NCI-H2196 treated with DMSO at 0.1 percent for 48 hours (cell line): ENCODE results near the gene MTX1.
"Not testable (repeated sequence)": the region's sequence is repeated elsewhere in the genome, so short reads cannot be mapped to it uniquely, and the experiment has no call there.

ENCODE experiments used
- DNase-seq: peaks from one replicate; lab custom pipeline; 2025; ENCODE audit not compliant: unreplicated experiment; lab: John Stamatoyannopoulos, UW

The MTX1 gene

GRCh38 chr1:155206891-155207805 lies 1.3 kb upstream of the MTX1 start:
- DNase-seq: peak; percentile 66

- DNase-seq: no peak
These were observed 522 bp upstream of the MTX1 start, which contains the start of gene THBS3 for GRCh38 chr1:155207806-155208540. Gene THBS3 (minus strand): TSS chr1:155207897. CDS start chr1:155207876, 21 bp downstream.

- DNase-seq: no peak
These were observed 822 bp downstream of the MTX1 start for GRCh38 chr1:155209312-155209721.

- DNase-seq: no peak
These were observed 2.0 kb downstream of the MTX1 start for GRCh38 chr1:155210314-155211104.

- DNase-seq: not testable (repeated sequence)
These were observed 3.0 kb downstream of the MTX1 start for GRCh38 chr1:155211381-155212050.

GRCh38 chr1:155212051-155212440 lies 3.6 kb downstream of the MTX1 start:
- not testable (repeated sequence) for DNase-seq

GRCh38 chr1:155214702-155215101 lies 6.2 kb downstream of the MTX1 start:
- not testable (repeated sequence) for DNase-seq

- peak; percentile 47 for DNase-seq
These were observed 10.5 kb downstream of the MTX1 start for GRCh38 chr1:155218854-155219591.

GRCh38 chr1:155219592-155220031 lies 11.1 kb downstream of the MTX1 start:
- DNase-seq: no peak

GRCh38 chr1:155220211-155220965 lies 11.9 kb downstream of the MTX1 start:
- not testable (repeated sequence) for DNase-seq

- DNase-seq: no peak
These were observed 14.6 kb downstream of the MTX1 start for GRCh38 chr1:155223047-155223446.

GRCh38 chr1:155225404-155225759 lies 16.9 kb downstream of the MTX1 start:
- DNase-seq: not testable (repeated sequence)

GRCh38 chr1:155226188-155226909 lies 17.9 kb downstream of the MTX1 start:
- DNase-seq: peak; percentile 76

- peak; percentile 48 for DNase-seq
These were observed 18.4 kb downstream of the MTX1 start for GRCh38 chr1:155226910-155227260.

- peak; percentile 96 for DNase-seq
These were observed 19.0 kb downstream of the MTX1 start for GRCh38 chr1:155227261-155228095.

- DNase-seq: no peak
These were observed 19.6 kb downstream of the MTX1 start for GRCh38 chr1:155228096-155228427.

GRCh38 chr1:155231302-155231701 lies 22.8 kb downstream of the MTX1 start:
- not testable (repeated sequence) for DNase-seq
